Type B pancreatic cell (in vitro differentiated cells): ENCODE results near the gene WNT7A. TPM values are rescaled to one million over a fixed set of nuclear protein-coding genes. Genes with fewer than 3 reads are reported as not detected.

Experiments
- DNase-seq: peaks from one replicate; pipeline ENCODE4 v3.0.0; 2021; ENCODE audit warnings: mixed read lengths; ENCODE audit not compliant: unreplicated experiment; ENCODE audit errors: extremely low spot score
- H3K27ac Mint-ChIP-seq: 2 replicates; pipeline ENCODE4 v1.8.0; 2021; ENCODE audit warnings: mild to moderate bottlenecking, mixed read lengths
- H3K27me3 Mint-ChIP-seq: 2 replicates; pipeline ENCODE4 v1.8.0; 2021; ENCODE audit warnings: mixed read lengths
- H3K36me3 Mint-ChIP-seq: 2 replicates; pipeline ENCODE4 v1.8.0; 2021; ENCODE audit warnings: mixed read lengths
- H3K4me1 Mint-ChIP-seq: one replicate; pipeline ENCODE4 v1.8.0; 2021; ENCODE audit warnings: mixed read lengths; ENCODE audit not compliant: unreplicated experiment
- H3K4me3 Mint-ChIP-seq: 2 replicates; pipeline ENCODE4 v1.8.0; 2021; ENCODE audit warnings: mild to moderate bottlenecking, mixed read lengths
- H3K9me3 Mint-ChIP-seq: 2 replicates; pipeline ENCODE4 v1.8.0; 2021; ENCODE audit warnings: mixed read lengths
- CTCF ChIP-seq: fragments of 200-600 bp; sonication (generic); conservative IDR thresholded peaks from 2 replicates; pipeline ENCODE4 v1.5.0; 2021; ENCODE audit warnings: antibody characterized with exemption, mild to moderate bottlenecking
- total RNA-seq: library from RNA; stranded (reverse); gene quantifications from 2 replicates; pipeline ENCODE4 v1.2.1, GENCODE V29; 2021; ENCODE audit warnings: low replicate concordance

The WNT7A gene
- total RNA-seq, 1 donor from 2014 or later, result 3.4 TPM

- peaks cover 10% of the 10 kb centered on the region for H3K4me1 Mint-ChIP-seq
- H3K36me3 Mint-ChIP-seq, result no peaks in the 10 kb centered on the region
- DNase-seq, result peak; percentile 31
- H3K27ac Mint-ChIP-seq, result peak overlapping the region; percentile 95
- no peak overlapping the region for H3K4me3 Mint-ChIP-seq
- no peaks in the 10 kb centered on the region for H3K9me3 Mint-ChIP-seq
- no peaks in the 10 kb centered on the region for H3K27me3 Mint-ChIP-seq
- TF ChIP-seq CTCF, result no peak
Observed at GRCh38 chr3:13769422-13769821, 110.4 kb downstream of the WNT7A start.

GRCh38 chr3:13768453-13768852, 111.4 kb downstream of the WNT7A start:
- no peaks in the 10 kb centered on the region for H3K36me3 Mint-ChIP-seq
- peak; percentile 62 for DNase-seq
- no peak for TF ChIP-seq CTCF
- H3K9me3 Mint-ChIP-seq, result peaks cover 1% of the 10 kb centered on the region
- peaks cover 10% of the 10 kb centered on the region for H3K4me1 Mint-ChIP-seq
- H3K27me3 Mint-ChIP-seq, result peaks cover under 1% of the 10 kb centered on the region
- H3K27ac Mint-ChIP-seq, result peak overlapping the region; percentile 95
- no peak overlapping the region for H3K4me3 Mint-ChIP-seq

GRCh38 chr3:13767896-13768295, 112.0 kb downstream of the WNT7A start:
- peak; percentile 68 for DNase-seq
- Mint-ChIP-seq H3K36me3 (no peaks in the 10 kb centered on the region), H3K9me3 (peaks cover 7% of the 10 kb centered on the region), H3K4me1 (peaks cover 10% of the 10 kb centered on the region), H3K4me3 (no peak overlapping the region), H3K27me3 (peaks cover 5% of the 10 kb centered on the region), H3K27ac (peak overlapping the region; percentile 95)
- no peak for TF ChIP-seq CTCF

- H3K27ac Mint-ChIP-seq, result peak overlapping the region; percentile 95
- H3K9me3 Mint-ChIP-seq, result peaks cover 7% of the 10 kb centered on the region
- H3K36me3 Mint-ChIP-seq, result no peaks in the 10 kb centered on the region
- peaks cover 10% of the 10 kb centered on the region for H3K4me1 Mint-ChIP-seq
- peak; percentile 56 for DNase-seq
- peaks cover 5% of the 10 kb centered on the region for H3K27me3 Mint-ChIP-seq
- no peak for TF ChIP-seq CTCF
- H3K4me3 Mint-ChIP-seq, result no peak overlapping the region
Observed at GRCh38 chr3:13767030-13767429, 112.8 kb downstream of the WNT7A start.

Other genes starting within 250 kb of the WNT7A start
- 13.6 and 14.1 TPM in 2 replicates for gene CHCHD4, start 244.8 kb upstream of the WNT7A start, total RNA-seq
- 52.0 and 55.0 TPM in 2 replicates for gene TMEM43, start 245.0 kb upstream of the WNT7A start, total RNA-seq